Activated CD4-positive, alpha-beta T cell treated with anti-CD3 and anti-CD28 coated beads, Interleukin-2, amount 10 ng/mL, durations not matched to agents 7 days and 5 days (primary cell): ENCODE results near the gene TRDMT1. TPM values are rescaled to one million over a fixed set of nuclear protein-coding genes. Genes with fewer than 3 reads are reported as not detected.
A peak's percentile ranks its signal among the peaks of the same experiment; 100 is the strongest.

Experiments used
- CTCF ChIA-PET: fragments of 350-600 bp; sonication (Branson Sonifier 250); formaldehyde crosslinking; loops from one replicate; lab custom pipeline; 2021; ENCODE audit warnings: antibody characterized with exemption; lab: Charles Lee
- POLR2A ChIA-PET: fragments of 350-600 bp; sonication (Branson Sonifier 250); formaldehyde crosslinking; loops from one replicate; lab custom pipeline; 2021; ENCODE audit warnings: antibody characterized with exemption; lab: Charles Lee
- DNase-seq: peaks from one replicate; pipeline ENCODE4 v3.0.0-alpha.2; 2020
- H3K27ac Mint-ChIP-seq: one replicate; pipeline ENCODE4 v1.8.0; 2021; ENCODE audit warnings: mild to moderate bottlenecking, moderate library complexity, mixed read lengths
- H3K27me3 Mint-ChIP-seq: one replicate; pipeline ENCODE4 v1.8.0; 2021; ENCODE audit warnings: mixed read lengths
- H3K36me3 Mint-ChIP-seq: one replicate; pipeline ENCODE4 v1.8.0; 2021; ENCODE audit warnings: low read depth, mixed read lengths
- H3K4me1 Mint-ChIP-seq: one replicate; pipeline ENCODE4 v1.8.0; 2021; ENCODE audit warnings: mixed read lengths
- H3K4me3 Mint-ChIP-seq: one replicate; pipeline ENCODE4 v1.8.0; 2021; ENCODE audit warnings: mild to moderate bottlenecking, moderate library complexity, mixed read lengths
- H3K9me3 Mint-ChIP-seq: one replicate; pipeline ENCODE4 v1.8.0; 2021; ENCODE audit warnings: mixed read lengths
- total RNA-seq, 2 experiments: library from RNA; stranded (reverse); gene quantifications; one replicate each; pipeline ENCODE4 v1.2.3, GENCODE V29; 2021

Gene TRDMT1
- total RNA-seq, 2 experiments from 2014 or later, result 14.1 to 17.2 TPM

DNA sequence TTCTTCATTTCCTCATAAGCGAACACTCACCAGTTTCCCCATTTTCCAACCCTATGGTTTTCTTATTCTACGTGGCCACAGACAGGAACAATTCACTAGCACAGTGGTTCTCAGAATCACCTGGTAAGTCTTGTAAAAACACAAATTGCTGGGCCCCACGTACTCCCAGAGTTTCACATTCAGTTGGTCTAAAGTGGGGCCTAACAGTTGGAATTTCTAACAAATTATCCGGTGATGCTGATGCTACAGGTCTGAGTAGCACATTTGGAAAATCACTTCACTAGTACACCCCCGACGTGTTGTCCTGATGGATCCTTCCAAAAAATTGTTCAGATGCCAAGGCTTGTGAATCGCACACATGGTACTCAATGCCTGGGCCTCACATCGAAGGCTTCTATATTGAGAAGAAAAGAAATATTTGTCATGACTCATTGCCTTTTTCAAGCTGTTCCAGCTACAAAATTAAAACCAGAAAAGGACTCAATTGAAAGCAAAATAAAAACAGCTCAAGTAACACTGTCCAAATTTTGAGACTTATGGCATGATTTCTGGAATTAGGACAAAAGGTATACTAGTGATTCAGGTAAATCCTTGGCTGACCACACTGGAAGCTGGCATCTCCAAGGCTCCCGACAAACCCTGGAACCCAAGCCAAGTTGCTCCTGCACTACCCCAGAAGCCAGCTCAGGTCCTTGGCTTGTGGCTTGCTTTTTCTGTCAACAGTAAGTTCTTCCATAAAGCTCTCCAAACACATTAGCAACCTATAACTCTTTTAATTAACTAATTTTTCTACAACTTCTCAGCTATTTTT is 13.7 kb upstream of the TRDMT1 start:
- Mint-ChIP-seq H3K4me3 (no peak overlapping the region), H3K36me3 (peaks cover 25% of the 10 kb centered on the region), H3K9me3 (no peaks in the 10 kb centered on the region), H3K4me1 (peaks cover 43% of the 10 kb centered on the region), H3K27ac (peak overlapping the region; percentile 82), H3K27me3 (no peaks in the 10 kb centered on the region)
- CTCF ChIA-PET, result interaction anchor here (1.4 to 2.6 kb wide), 3 partner anchors 12 to 15 kb away, joined by 5 to 8 read pairs (median 7); partner anchors contain the start of genes TRDMT1 and VIM
- POLR2A ChIA-PET, result interaction anchor here (0.7 to 1.1 kb wide), 3 partner anchors 14 to 420 kb away, joined by 3 to 8 read pairs (median 3); no protein-coding TSS in a partner anchor
- no peak for DNase-seq

DNA sequence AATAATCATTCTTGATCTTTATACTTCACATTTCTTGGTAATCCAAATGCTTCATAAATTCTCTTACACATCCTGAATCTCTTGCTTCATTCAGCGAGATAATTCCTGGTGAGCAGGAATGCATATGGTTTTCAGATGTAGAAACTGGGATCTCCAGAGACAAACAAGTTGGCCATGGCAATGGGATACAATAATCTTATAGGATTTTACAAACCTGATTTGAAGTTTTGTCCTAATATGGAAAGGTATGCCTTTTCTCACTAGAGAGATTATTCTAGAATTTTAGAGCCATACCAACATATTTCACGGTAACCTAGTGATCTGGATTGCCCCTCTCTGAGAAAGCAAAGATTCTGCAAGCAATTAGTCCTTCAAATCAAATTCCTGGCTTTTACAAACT is 13.1 kb upstream of the TRDMT1 start:
- H3K4me1 Mint-ChIP-seq, result peaks cover 43% of the 10 kb centered on the region
- ChIA-PET CTCF (interaction anchor here (0.9 to 1.8 kb wide), 4 partner anchors 9 to 16 kb away, joined by 3 to 7 read pairs (median 4); partner anchors contain the start of genes TRDMT1 and VIM), POLR2A (no interaction called here)
- no peak for DNase-seq
- no peak overlapping the region for H3K4me3 Mint-ChIP-seq
- H3K9me3 Mint-ChIP-seq, result no peaks in the 10 kb centered on the region
- H3K27me3 Mint-ChIP-seq, result no peaks in the 10 kb centered on the region
- H3K27ac Mint-ChIP-seq, result no peak overlapping the region
- peaks cover 25% of the 10 kb centered on the region for H3K36me3 Mint-ChIP-seq

DNA sequence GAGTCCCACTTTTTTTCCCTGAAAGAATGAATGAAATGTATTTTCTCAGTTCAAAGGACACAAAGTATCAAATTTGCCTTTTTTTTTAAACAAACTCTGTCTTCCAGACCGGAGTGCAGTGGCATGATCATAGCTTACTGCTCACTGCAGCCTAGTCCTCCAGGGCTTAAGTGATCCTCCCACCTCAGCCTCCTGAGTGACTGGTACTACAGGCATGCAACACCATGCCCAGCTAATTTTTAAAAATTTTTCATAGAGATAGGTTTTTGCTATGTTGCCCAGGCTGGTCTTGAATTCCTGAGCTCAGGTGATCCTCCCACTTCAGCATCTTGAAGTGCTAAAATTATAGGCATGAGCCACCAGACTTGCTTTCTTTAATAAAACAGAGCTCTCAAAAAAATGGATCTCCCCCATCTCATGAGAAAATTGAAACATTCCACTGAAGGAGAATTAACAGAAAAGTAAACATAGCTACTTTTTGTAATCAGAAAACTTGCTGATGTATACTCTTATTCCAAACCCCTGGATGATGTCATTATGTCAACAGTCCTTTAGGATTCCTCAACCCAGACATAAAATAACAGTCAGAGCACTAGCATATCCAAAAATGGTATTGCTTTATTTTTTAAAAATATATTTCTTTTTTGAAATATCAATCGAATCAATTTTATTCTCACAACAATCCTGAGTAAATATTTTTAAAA is 12.3 kb upstream of the TRDMT1 start:
- H3K9me3 Mint-ChIP-seq, result no peaks in the 10 kb centered on the region
- no peak overlapping the region for H3K27ac Mint-ChIP-seq
- ChIA-PET POLR2A (interaction anchor here (0.7 kb wide), 1 partner anchor 8 kb away, joined by 4 read pairs; no protein-coding TSS in a partner anchor), CTCF (interaction anchor here (0.9 to 1.2 kb wide), 2 partner anchors 8 to 17 kb away, joined by 3 read pairs; no protein-coding TSS in a partner anchor)
- no peaks in the 10 kb centered on the region for H3K27me3 Mint-ChIP-seq
- peaks cover 48% of the 10 kb centered on the region for H3K4me1 Mint-ChIP-seq
- H3K4me3 Mint-ChIP-seq, result no peak overlapping the region
- DNase-seq, result no peak
- H3K36me3 Mint-ChIP-seq, result peaks cover 25% of the 10 kb centered on the region

- ChIA-PET POLR2A (no interaction called here), CTCF (interaction anchor here (1.1 to 1.8 kb wide), 2 partner anchors 12 to 395 kb away, joined by 3 to 8 read pairs; partner anchors contain the start of genes RSU1 and TRDMT1)
- H3K27me3 Mint-ChIP-seq, result no peaks in the 10 kb centered on the region
- peaks cover 53% of the 10 kb centered on the region for H3K4me1 Mint-ChIP-seq
- no peak for DNase-seq
- H3K36me3 Mint-ChIP-seq, result peaks cover 22% of the 10 kb centered on the region
- H3K4me3 Mint-ChIP-seq, result no peak overlapping the region
- peak overlapping the region; percentile 48 for H3K27ac Mint-ChIP-seq
- H3K9me3 Mint-ChIP-seq, result no peaks in the 10 kb centered on the region
Measured at GRCh38 chr10:17212802-17213221, 11.3 kb upstream of the TRDMT1 start.

DNA sequence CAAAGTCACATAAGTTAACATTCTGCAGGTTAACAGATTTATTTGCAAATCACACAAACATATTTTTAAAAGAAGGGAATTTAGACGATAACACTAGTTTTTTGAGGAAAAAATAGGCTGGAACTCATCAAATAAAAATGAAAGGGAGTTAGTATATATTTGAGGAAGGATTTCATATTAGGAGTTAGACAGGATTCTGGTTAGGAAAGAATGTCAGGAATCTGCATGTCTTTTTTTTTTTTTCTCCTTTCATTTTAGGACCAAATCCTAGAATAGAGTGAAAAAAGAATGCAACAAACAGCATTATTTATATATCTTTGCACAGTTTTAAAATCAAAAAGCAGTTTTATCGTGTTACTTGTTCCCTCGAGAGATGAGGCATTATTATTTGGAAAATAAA is 8.9 kb upstream of the TRDMT1 start:
- POLR2A ChIA-PET, result no interaction called here
- H3K36me3 Mint-ChIP-seq, result peaks cover 16% of the 10 kb centered on the region
- CTCF ChIA-PET, result no interaction called here

GRCh38 chr10:17209881-17210280 is 8.4 kb upstream of the TRDMT1 start:
- CTCF ChIA-PET, result no interaction called here
- Mint-ChIP-seq H3K36me3 (peaks cover 14% of the 10 kb centered on the region), H3K4me3 (no peak overlapping the region), H3K9me3 (no peaks in the 10 kb centered on the region), H3K27ac (no peak overlapping the region), H3K4me1 (peaks cover 48% of the 10 kb centered on the region), H3K27me3 (no peaks in the 10 kb centered on the region)
- POLR2A ChIA-PET, result no interaction called here
- DNase-seq, result no peak

More for the DNA sequence above, 8.9 kb upstream of the TRDMT1 start:
- H3K4me3 Mint-ChIP-seq, result no peak overlapping the region
- H3K27ac Mint-ChIP-seq, result no peak overlapping the region
- DNase-seq, result no peak
- H3K9me3 Mint-ChIP-seq, result no peaks in the 10 kb centered on the region
- H3K4me1 Mint-ChIP-seq, result peaks cover 51% of the 10 kb centered on the region
- H3K27me3 Mint-ChIP-seq, result no peaks in the 10 kb centered on the region

DNA sequence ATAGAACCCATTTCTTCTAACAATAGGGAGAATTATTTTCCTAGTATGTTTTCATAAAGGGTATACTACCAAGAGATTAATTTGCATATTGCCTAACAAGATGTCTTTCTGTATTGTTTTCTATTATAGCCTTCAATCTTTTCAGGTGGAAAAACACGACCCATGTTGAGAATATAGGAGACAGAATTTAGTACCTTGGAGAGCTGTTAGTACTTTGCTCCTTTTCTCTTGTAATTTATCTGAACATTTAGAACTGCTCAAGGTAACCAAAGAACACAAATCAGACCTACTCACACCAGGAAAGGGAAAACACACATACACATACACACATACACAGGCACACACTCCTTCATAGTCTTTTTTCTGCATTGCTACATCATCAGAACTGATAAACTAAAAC is 7.8 kb upstream of the TRDMT1 start:
- H3K4me3 Mint-ChIP-seq, result no peak overlapping the region

GRCh38 chr10:17208476-17208875 is 7.0 kb upstream of the TRDMT1 start:
- Mint-ChIP-seq H3K4me3 (no peak overlapping the region), H3K27me3 (no peaks in the 10 kb centered on the region), H3K4me1 (peaks cover 50% of the 10 kb centered on the region), H3K27ac (no peak overlapping the region), H3K36me3 (peaks cover 7% of the 10 kb centered on the region), H3K9me3 (no peaks in the 10 kb centered on the region)
- CTCF ChIA-PET, result interaction anchor here (1.2 kb wide), 1 partner anchor 22 kb away, joined by 4 read pairs; no protein-coding TSS in a partner anchor
- POLR2A ChIA-PET, result no interaction called here
- DNase-seq, result no peak

More for the DNA sequence above, 7.8 kb upstream of the TRDMT1 start:
- no peaks in the 10 kb centered on the region for H3K27me3 Mint-ChIP-seq
- DNase-seq, result no peak
- CTCF ChIA-PET, result interaction anchor here (1.2 kb wide), 1 partner anchor 21 kb away, joined by 4 read pairs; no protein-coding TSS in a partner anchor
- POLR2A ChIA-PET, result no interaction called here
- no peaks in the 10 kb centered on the region for H3K9me3 Mint-ChIP-seq
- H3K4me1 Mint-ChIP-seq, result peaks cover 49% of the 10 kb centered on the region
- H3K27ac Mint-ChIP-seq, result no peak overlapping the region
- H3K36me3 Mint-ChIP-seq, result peaks cover 9% of the 10 kb centered on the region

DNA sequence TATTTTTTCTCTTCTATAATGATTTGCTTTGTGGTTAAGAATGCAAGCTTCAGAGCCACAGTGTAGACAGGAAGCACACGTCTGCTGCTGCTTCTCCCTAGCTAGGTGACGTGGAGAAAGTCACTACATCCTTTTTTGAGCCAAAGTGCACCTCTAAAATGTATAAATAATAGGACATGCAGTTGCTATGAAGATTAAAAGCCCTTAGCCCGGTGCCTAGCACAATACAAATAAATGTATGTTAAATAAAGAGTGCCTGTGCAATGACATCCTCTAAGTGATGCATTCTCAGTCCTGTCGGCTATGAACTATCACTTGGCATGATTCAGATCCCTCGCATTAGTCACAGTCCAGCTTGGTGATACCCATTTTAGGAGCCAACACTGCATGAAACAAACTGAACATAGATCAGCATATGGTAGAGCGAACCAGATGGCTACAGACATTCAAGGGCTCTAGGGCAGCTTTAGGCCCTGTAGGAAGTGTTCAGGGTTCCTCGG is 4.8 kb upstream of the TRDMT1 start:
- Mint-ChIP-seq H3K4me1 (peaks cover 59% of the 10 kb centered on the region), H3K27ac (peak overlapping the region; percentile 88), H3K36me3 (peaks cover 4% of the 10 kb centered on the region), H3K27me3 (no peaks in the 10 kb centered on the region), H3K9me3 (no peaks in the 10 kb centered on the region), H3K4me3 (peak overlapping the region; percentile 32)
- DNase-seq, result peak; percentile 59
- CTCF ChIA-PET, result interaction anchor here (0.8 to 2.6 kb wide), 5 partner anchors 8 to 186 kb away, joined by 3 to 13 read pairs (median 3); no protein-coding TSS in a partner anchor
- POLR2A ChIA-PET, result interaction anchor here (0.8 to 2.0 kb wide), 3 partner anchors 10 to 24 kb away, joined by 3 to 20 read pairs (median 3); no protein-coding TSS in a partner anchor

DNA sequence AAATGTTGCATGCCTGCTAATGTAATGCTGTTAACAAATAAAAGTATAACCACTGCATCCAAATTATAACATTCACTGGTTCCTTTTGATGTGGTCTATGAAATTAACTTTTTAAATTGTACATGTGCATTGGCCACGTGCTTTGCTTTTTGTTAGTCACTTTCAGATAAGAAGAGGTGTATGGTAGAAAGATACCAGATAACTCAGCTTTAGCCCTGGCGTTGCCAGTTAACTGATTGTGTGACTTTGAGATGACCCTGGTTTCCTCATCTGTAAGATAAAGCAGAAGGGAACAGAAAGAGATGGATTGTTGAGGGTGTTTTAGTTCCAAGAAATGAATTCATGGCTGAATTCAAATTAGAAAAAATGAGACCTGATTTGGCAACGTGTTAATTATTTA is 1.9 kb upstream of the TRDMT1 start:
- POLR2A ChIA-PET, result no interaction called here
- H3K27ac Mint-ChIP-seq, result no peak overlapping the region
- no peak overlapping the region for H3K4me3 Mint-ChIP-seq
- H3K27me3 Mint-ChIP-seq, result no peaks in the 10 kb centered on the region
- no peaks in the 10 kb centered on the region for H3K9me3 Mint-ChIP-seq
- peaks cover 70% of the 10 kb centered on the region for H3K4me1 Mint-ChIP-seq
- peaks cover 6% of the 10 kb centered on the region for H3K36me3 Mint-ChIP-seq
- DNase-seq, result no peak
- CTCF ChIA-PET, result no interaction called here

GRCh38 chr10:17202999-17203398 is 1.5 kb upstream of the TRDMT1 start:
- no peaks in the 10 kb centered on the region for H3K9me3 Mint-ChIP-seq
- peaks cover 72% of the 10 kb centered on the region for H3K4me1 Mint-ChIP-seq
- DNase-seq, result no peak
- no peaks in the 10 kb centered on the region for H3K27me3 Mint-ChIP-seq
- H3K4me3 Mint-ChIP-seq, result peak overlapping the region; percentile 29
- peaks cover 6% of the 10 kb centered on the region for H3K36me3 Mint-ChIP-seq
- POLR2A ChIA-PET, result no interaction called here
- CTCF ChIA-PET, result no interaction called here
- H3K27ac Mint-ChIP-seq, result peak overlapping the region; percentile 55

- Mint-ChIP-seq H3K4me1 (peaks cover 71% of the 10 kb centered on the region), H3K36me3 (peaks cover 6% of the 10 kb centered on the region)
Measured at GRCh38 chr10:17202506-17202905, 1.0 kb upstream of the TRDMT1 start.

More at GRCh38 chr10:17202506-17202905, 1.0 kb upstream of the TRDMT1 start:
- CTCF ChIA-PET, result interaction anchor here (2.3 kb wide), 1 partner anchor 9 kb away, joined by 8 read pairs; no protein-coding TSS in a partner anchor
- Mint-ChIP-seq H3K27me3 (no peaks in the 10 kb centered on the region), H3K9me3 (no peaks in the 10 kb centered on the region), H3K27ac (peak overlapping the region; percentile 37), H3K4me3 (peak overlapping the region; percentile 29)
- DNase-seq, result no peak
- POLR2A ChIA-PET, result no interaction called here
